GM21367 (cell line): ENCODE results near the gene ARHGDIB.

Experiments used
- ATAC-seq: cut with Tn5 transposase; IDR thresholded peaks from one replicate; pipeline ENCODE4 v1.9.1; 2021; ENCODE audit not compliant: unreplicated experiment

Gene ARHGDIB

GRCh38 chr12:14934511-14934910 lies 26.9 kb downstream of the ARHGDIB start:
- no peak for ATAC-seq

GRCh38 chr12:14931791-14932560 lies 29.4 kb downstream of the ARHGDIB start:
- ATAC-seq = no peak

GRCh38 chr12:14931359-14931758 lies 30.0 kb downstream of the ARHGDIB start:
- ATAC-seq = no peak

- ATAC-seq = no peak
These were observed 31.1 kb downstream of the ARHGDIB start for GRCh38 chr12:14930299-14930698.

- no peak for ATAC-seq
These were observed 32.5 kb downstream of the ARHGDIB start for GRCh38 chr12:14928931-14929330.

GRCh38 chr12:14927267-14927666 lies 34.1 kb downstream of the ARHGDIB start:
- no peak for ATAC-seq

GRCh38 chr12:14924541-14924940 lies 36.9 kb downstream of the ARHGDIB start:
- no peak for ATAC-seq

GRCh38 chr12:14923944-14924343 lies 37.5 kb downstream of the ARHGDIB start:
- no peak for ATAC-seq

GRCh38 chr12:14921218-14921617 lies 40.2 kb downstream of the ARHGDIB start:
- no peak for ATAC-seq

- ATAC-seq = no peak
These were observed 40.8 kb downstream of the ARHGDIB start for GRCh38 chr12:14920475-14921126.

GRCh38 chr12:14919455-14919854 lies 41.9 kb downstream of the ARHGDIB start:
- no peak for ATAC-seq

GRCh38 chr12:14915736-14916135 lies 45.7 kb downstream of the ARHGDIB start:
- no peak for ATAC-seq

- ATAC-seq = no peak
These were observed 48.0 kb downstream of the ARHGDIB start for GRCh38 chr12:14913381-14913781.

GRCh38 chr12:14911131-14911530 lies 50.3 kb downstream of the ARHGDIB start:
- ATAC-seq = no peak

GRCh38 chr12:14910090-14910915 lies 51.1 kb downstream of the ARHGDIB start:
- ATAC-seq = no peak

GRCh38 chr12:14907953-14908352 lies 53.4 kb downstream of the ARHGDIB start:
- ATAC-seq = no peak

GRCh38 chr12:14906114-14906513 lies 55.3 kb downstream of the ARHGDIB start:
- ATAC-seq = no peak

GRCh38 chr12:14905269-14906004 lies 56.0 kb downstream of the ARHGDIB start:
- no peak for ATAC-seq

- no peak for ATAC-seq
These were observed 56.5 kb downstream of the ARHGDIB start for GRCh38 chr12:14904854-14905253.

GRCh38 chr12:14903386-14904098 lies 57.9 kb downstream of the ARHGDIB start:
- no peak for ATAC-seq
